Stimulated activated CD8-positive, alpha-beta memory T cell treated with anti-CD3 and anti-CD28 coated beads, Interleukin-4, amount 100 ng/mL, for 1 hour (primary cell): ENCODE measurements around the gene PDIA6.
A peak's percentile ranks its signal among the peaks of the same experiment; 100 is the strongest.

Experiments used
- DNase-seq, 2 donors: peaks; one replicate each; pipeline ENCODE4 v3.0.0-alpha.2; 2020; ENCODE audit warnings: low read depth in 2 of 2, low spot score in 1 of 2

The PDIA6 gene

GRCh38 chr2:10812362-10813162, at the start of gene PDIA6:
PDIA6 (minus strand) TSS chr2:10812785; CDS start chr2:10812696, 89 bp downstream.
- peak; percentile 72 to 88 for DNase-seq

- DNase-seq: no peak
These were observed 49.7 kb upstream of the PDIA6 start for GRCh38 chr2:10862330-10862729.

GRCh38 chr2:10861765-10862164, 49.2 kb upstream of the PDIA6 start:
- no peak for DNase-seq

- no peak for DNase-seq
These were observed 48.3 kb upstream of the PDIA6 start for GRCh38 chr2:10860814-10861325.

GRCh38 chr2:10860081-10860813, 47.7 kb upstream of the PDIA6 start:
- no peak for DNase-seq

- no peak for DNase-seq
These were observed 46.7 kb upstream of the PDIA6 start for GRCh38 chr2:10859278-10859677.

GRCh38 chr2:10848541-10848940, 36.0 kb upstream of the PDIA6 start:
- no peak for DNase-seq

- no peak for DNase-seq
These were observed 34.4 kb upstream of the PDIA6 start for GRCh38 chr2:10847008-10847407.

- DNase-seq: no peak
These were observed 33.7 kb upstream of the PDIA6 start for GRCh38 chr2:10846110-10846861.

GRCh38 chr2:10845640-10846039, 33.1 kb upstream of the PDIA6 start:
- no peak for DNase-seq

- no peak for DNase-seq
These were observed 31.5 kb upstream of the PDIA6 start for GRCh38 chr2:10844097-10844496.

GRCh38 chr2:10842506-10842905, 29.9 kb upstream of the PDIA6 start:
- no peak for DNase-seq

GRCh38 chr2:10841547-10842219, 29.1 kb upstream of the PDIA6 start:
- no peak for DNase-seq

- DNase-seq: no peak
These were observed 27.2 kb upstream of the PDIA6 start for GRCh38 chr2:10839813-10840212.

GRCh38 chr2:10838734-10839133, 26.1 kb upstream of the PDIA6 start:
- DNase-seq: no peak

- DNase-seq: no peak
These were observed 25.0 kb upstream of the PDIA6 start for GRCh38 chr2:10837298-10838266.

GRCh38 chr2:10835052-10835970, 22.7 kb upstream of the PDIA6 start:
- peak in 1 of 2 donors; percentile 57 for DNase-seq

GRCh38 chr2:10834068-10834655, 21.6 kb upstream of the PDIA6 start:
- no peak for DNase-seq
